HepG2 (cell line): ENCODE measurements around the gene WDR43. TPM values are rescaled to one million over a fixed set of nuclear protein-coding genes. Genes with fewer than 3 reads are reported as not detected.

ENCODE experiments used
- FOSL2 ChIP-seq: sonication (generic); formaldehyde crosslinking; IDR thresholded peaks from 2 replicates; pipeline ENCODE4 v1.4.0; 2020; ENCODE audit warnings: missing genetic modification reagents
- HNF4A ChIP-seq: sonication (generic); formaldehyde crosslinking; IDR thresholded peaks from 2 replicates; pipeline ENCODE4 v1.4.0; 2020; ENCODE audit warnings: missing genetic modification reagents
- KLF9 ChIP-seq: IDR thresholded peaks from 2 replicates; pipeline ENCODE4 v1.6.1; 2016; ENCODE audit warnings: low read depth
- MIER2 ChIP-seq: IDR thresholded peaks from 2 replicates; pipeline ENCODE4 v1.6.1; 2016; ENCODE audit warnings: missing biosample characterization, missing genetic modification reagents
- NR2F1 ChIP-seq, 2 experiments: fragments of 450-650 bp in 1 of 2; formaldehyde crosslinking in 1 of 2; IDR thresholded peaks; 2 replicates each; pipeline versions ENCODE4 v1.5.0 to v1.6.1; 2016 to 2020; ENCODE audit warnings: mild to moderate bottlenecking in 1 of 2, missing compliant biosample characterization in 1 of 2, missing genetic modification reagents in 1 of 2, moderate library complexity in 1 of 2
- SAFB2 ChIP-seq: sonication (generic); formaldehyde crosslinking; IDR thresholded peaks from 2 replicates; pipeline ENCODE4 v1.5.1; 2020; ENCODE audit warnings: missing genetic modification reagents, low read depth, mild to moderate bottlenecking, borderline replicate concordance
- SMARCC2 ChIP-seq: fragments of 450-650 bp; IDR thresholded peaks from 2 replicates; pipeline ENCODE4 v1.6.1; 2017; ENCODE audit warnings: antibody characterized with exemption, mild to moderate bottlenecking
- ZFY ChIP-seq: sonication (generic); formaldehyde crosslinking; IDR thresholded peaks from 2 replicates; pipeline ENCODE4 v1.4.0; 2020; ENCODE audit warnings: missing genetic modification reagents
- ZIK1 ChIP-seq: sonication (generic); formaldehyde crosslinking; IDR thresholded peaks from 2 replicates; pipeline ENCODE4 v1.5.0; 2020; ENCODE audit warnings: mild to moderate bottlenecking, low read depth, missing genetic modification reagents, borderline replicate concordance
- ZNF121 ChIP-seq: sonication (generic); formaldehyde crosslinking; IDR thresholded peaks from 2 replicates; pipeline ENCODE4 v1.5.0; 2020; ENCODE audit warnings: mild to moderate bottlenecking, missing genetic modification reagents
- ZNF205 ChIP-seq: IDR thresholded peaks from 2 replicates; pipeline ENCODE4 v1.6.1; 2018; ENCODE audit warnings: missing biosample characterization, missing genetic modification reagents
- ZNF430 ChIP-seq: sonication (generic); formaldehyde crosslinking; IDR thresholded peaks from 2 replicates; pipeline ENCODE4 v1.9.0; 2021; ENCODE audit warnings: mild to moderate bottlenecking, missing genetic modification reagents
- ZNF501 ChIP-seq: sonication (generic); formaldehyde crosslinking; IDR thresholded peaks from 2 replicates; pipeline ENCODE4 v1.5.1; 2020; ENCODE audit warnings: mild to moderate bottlenecking, moderate library complexity, missing genetic modification reagents
- ZNF530 ChIP-seq: sonication (generic); formaldehyde crosslinking; IDR thresholded peaks from 2 replicates; pipeline ENCODE4 v1.5.0; 2020; ENCODE audit warnings: low read depth, mild to moderate bottlenecking, missing genetic modification reagents
- ZNF644 ChIP-seq: IDR thresholded peaks from 2 replicates; pipeline ENCODE4 v1.6.1; 2016; ENCODE audit warnings: low read depth
- ZNF652 ChIP-seq: IDR thresholded peaks from 2 replicates; pipeline ENCODE4 v1.6.1; 2016; ENCODE audit warnings: low read depth, borderline replicate concordance
- ZNF772 ChIP-seq: sonication (generic); formaldehyde crosslinking; IDR thresholded peaks from 2 replicates; pipeline ENCODE4 v1.5.0; 2020; ENCODE audit warnings: mild to moderate bottlenecking, missing genetic modification reagents
- ZNF883 ChIP-seq: sonication (generic); formaldehyde crosslinking; IDR thresholded peaks from 2 replicates; pipeline ENCODE4 v1.5.1; 2020; ENCODE audit warnings: mild to moderate bottlenecking, missing genetic modification reagents; ENCODE audit errors: not compliant biosample characterization
- ZSCAN22 ChIP-seq: sonication (generic); formaldehyde crosslinking; IDR thresholded peaks from 2 replicates; pipeline ENCODE4 v1.4.0; 2020; ENCODE audit warnings: mild to moderate bottlenecking, missing genetic modification reagents
- polyA plus RNA-seq, 8 experiments: library from polyadenylated mRNA; depleted of rRNA in 3 of 8; stranded (reverse) in 7 of 8; unstranded in 1 of 8; fragments of >200 nt; fragmentation: Illumina TruSeq in 4 of 8; extraction: Trizol in 4 of 8; gene quantifications; 2 replicates each; pipeline versions ENCODE4 v1.2.1 to v1.2.3, GENCODE V29; 2011 to 2016; ENCODE audit warnings: low read depth in 4 of 8, missing spikeins in 1 of 8, mixed read lengths in 1 of 8; ENCODE audit not compliant: insufficient read depth in 1 of 8
- total RNA-seq, 5 experiments: library from RNA; depleted of rRNA; stranded (reverse); fragments of >200 nt; fragmentation: Illumina TruSeq; extraction: Trizol; gene quantifications; 2 replicates each; pipeline ENCODE4 v1.2.3, GENCODE V29; 2016; ENCODE audit warnings: low read depth in 1 of 5
- TF ChIP-seq, protein P1 (sequence below): IDR thresholded peaks from 2 replicates; pipeline ENCODE4 v1.6.1; 2016; ENCODE audit warnings: low read depth, missing genetic modification reagents, missing compliant biosample characterization
- TF ChIP-seq, protein P2 (sequence below), 2 experiments: fragments of 450-650 bp in 1 of 2; sonication (generic) in 1 of 2; formaldehyde crosslinking; IDR thresholded peaks; 2 replicates each; pipeline versions ENCODE4 v1.5.0 to v1.8.0; 2020 to 2022; ENCODE audit warnings: mild to moderate bottlenecking in 1 of 2, missing genetic modification reagents in 1 of 2

The WDR43 gene
- total and polyA plus RNA-seq, 2 of the 13 experiments (the other 11 are each of a cell fraction or from before 2014, with no cell fraction given): 121 to 167 TPM

DNA sequence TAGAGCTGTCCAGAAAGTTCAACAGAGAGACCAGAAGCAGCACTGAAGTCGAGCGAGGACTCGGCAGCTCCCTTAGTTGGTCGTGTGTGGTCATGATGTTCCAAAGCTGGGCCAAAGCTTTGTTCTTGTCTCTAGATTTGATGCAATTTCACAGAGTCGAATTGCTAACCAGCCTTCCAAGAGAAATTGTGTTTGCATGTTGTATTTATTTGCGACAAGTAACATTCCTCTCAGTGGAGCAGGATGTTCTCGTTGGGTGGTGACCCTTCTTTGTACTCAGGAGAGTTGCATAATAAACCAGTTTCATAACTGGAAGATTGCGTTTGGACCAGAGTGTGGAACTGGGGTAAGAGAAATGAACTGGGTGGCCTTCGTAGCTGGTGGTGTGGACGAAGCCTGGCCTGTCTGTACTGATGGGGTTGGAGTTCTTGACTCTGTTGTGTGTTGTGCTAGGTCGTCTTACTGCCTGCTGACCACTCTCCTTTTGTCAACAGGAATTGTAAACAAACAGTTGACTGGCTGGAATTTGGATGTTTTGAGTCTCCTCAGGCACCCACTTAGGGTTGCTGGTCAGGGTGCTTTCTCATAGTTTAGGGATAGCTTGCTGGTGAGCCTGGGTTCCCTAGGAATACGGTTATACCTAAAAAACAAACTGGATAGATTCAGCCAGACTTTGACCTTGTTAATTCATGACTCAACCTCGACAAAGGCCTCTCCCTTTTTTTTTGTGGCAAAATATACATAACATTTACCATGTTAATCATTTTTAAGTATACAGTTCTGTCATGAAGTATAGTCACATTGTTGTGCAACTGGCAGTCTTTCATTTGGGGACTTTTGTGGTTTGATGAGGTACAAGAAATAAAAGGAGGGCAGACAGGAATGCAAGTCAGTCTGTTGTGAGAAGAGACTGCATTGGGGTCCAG lies 57.7 kb downstream of the WDR43 start (continued):
- TF ChIP-seq ZNF772: peak; percentile 79; the same call in 1 of the 2 replicates
- TF ChIP-seq ZSCAN22 (CRISPR knock-in tag): no peak
- no peak for TF ChIP-seq SAFB2 (CRISPR knock-in tag)
- peak in 1 of 2 experiments; percentile 43; a peak in 1 of 4 replicates for TF ChIP-seq NR2F1 (CRISPR knock-in tag; IDR thresholded peaks at IDR 0.05)
- peak; percentile 62; the same call in 1 of the 2 replicates for TF ChIP-seq ZNF501 (CRISPR knock-in tag)
- TF ChIP-seq ZFY (CRISPR knock-in tag): peak; percentile 27; the same call in 1 of the 2 replicates
- peak; percentile 99 for TF ChIP-seq ZNF644 (CRISPR knock-in tag)
- no peak for TF ChIP-seq SMARCC2
- TF ChIP-seq ZNF430 (CRISPR knock-in tag): 0 out of 2 replicates have a peak, but pooled peaks have one; percentile 30
- peak; percentile 18; the same call in 1 of the 2 replicates for TF ChIP-seq ZNF652
- peak; percentile 72 for TF ChIP-seq HNF4A (CRISPR knock-in tag)
- peak; percentile 33 for TF ChIP-seq ZNF883 (CRISPR knock-in tag)
- 0 out of 2 replicates have a peak, but pooled peaks have one; percentile 26 for TF ChIP-seq ZIK1
- TF ChIP-seq, protein P1, sequence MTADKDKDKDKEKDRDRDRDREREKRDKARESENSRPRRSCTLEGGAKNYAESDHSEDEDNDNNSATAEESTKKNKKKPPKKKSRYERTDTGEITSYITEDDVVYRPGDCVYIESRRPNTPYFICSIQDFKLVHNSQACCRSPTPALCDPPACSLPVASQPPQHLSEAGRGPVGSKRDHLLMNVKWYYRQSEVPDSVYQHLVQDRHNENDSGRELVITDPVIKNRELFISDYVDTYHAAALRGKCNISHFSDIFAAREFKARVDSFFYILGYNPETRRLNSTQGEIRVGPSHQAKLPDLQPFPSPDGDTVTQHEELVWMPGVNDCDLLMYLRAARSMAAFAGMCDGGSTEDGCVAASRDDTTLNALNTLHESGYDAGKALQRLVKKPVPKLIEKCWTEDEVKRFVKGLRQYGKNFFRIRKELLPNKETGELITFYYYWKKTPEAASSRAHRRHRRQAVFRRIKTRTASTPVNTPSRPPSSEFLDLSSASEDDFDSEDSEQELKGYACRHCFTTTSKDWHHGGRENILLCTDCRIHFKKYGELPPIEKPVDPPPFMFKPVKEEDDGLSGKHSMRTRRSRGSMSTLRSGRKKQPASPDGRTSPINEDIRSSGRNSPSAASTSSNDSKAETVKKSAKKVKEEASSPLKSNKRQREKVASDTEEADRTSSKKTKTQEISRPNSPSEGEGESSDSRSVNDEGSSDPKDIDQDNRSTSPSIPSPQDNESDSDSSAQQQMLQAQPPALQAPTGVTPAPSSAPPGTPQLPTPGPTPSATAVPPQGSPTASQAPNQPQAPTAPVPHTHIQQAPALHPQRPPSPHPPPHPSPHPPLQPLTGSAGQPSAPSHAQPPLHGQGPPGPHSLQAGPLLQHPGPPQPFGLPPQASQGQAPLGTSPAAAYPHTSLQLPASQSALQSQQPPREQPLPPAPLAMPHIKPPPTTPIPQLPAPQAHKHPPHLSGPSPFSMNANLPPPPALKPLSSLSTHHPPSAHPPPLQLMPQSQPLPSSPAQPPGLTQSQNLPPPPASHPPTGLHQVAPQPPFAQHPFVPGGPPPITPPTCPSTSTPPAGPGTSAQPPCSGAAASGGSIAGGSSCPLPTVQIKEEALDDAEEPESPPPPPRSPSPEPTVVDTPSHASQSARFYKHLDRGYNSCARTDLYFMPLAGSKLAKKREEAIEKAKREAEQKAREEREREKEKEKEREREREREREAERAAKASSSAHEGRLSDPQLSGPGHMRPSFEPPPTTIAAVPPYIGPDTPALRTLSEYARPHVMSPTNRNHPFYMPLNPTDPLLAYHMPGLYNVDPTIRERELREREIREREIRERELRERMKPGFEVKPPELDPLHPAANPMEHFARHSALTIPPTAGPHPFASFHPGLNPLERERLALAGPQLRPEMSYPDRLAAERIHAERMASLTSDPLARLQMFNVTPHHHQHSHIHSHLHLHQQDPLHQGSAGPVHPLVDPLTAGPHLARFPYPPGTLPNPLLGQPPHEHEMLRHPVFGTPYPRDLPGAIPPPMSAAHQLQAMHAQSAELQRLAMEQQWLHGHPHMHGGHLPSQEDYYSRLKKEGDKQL (CRISPR knock-in tag): 0 out of 2 replicates have a peak, but pooled peaks have one; percentile 13
- peak; percentile 60; the same call in 1 of the 2 replicates for TF ChIP-seq MIER2 (CRISPR knock-in tag)
- 0 out of 2 replicates have a peak, but pooled peaks have one; percentile 32 for TF ChIP-seq ZNF205
- no peak for TF ChIP-seq ZNF530 (CRISPR knock-in tag)
- TF ChIP-seq KLF9 (CRISPR knock-in tag): no peak
- 0 out of 2 replicates have a peak, but pooled peaks have one; percentile 29 for TF ChIP-seq ZNF121
- TF ChIP-seq FOSL2 (CRISPR knock-in tag): peak; percentile 61; the same call in 1 of the 2 replicates
- TF ChIP-seq, protein P2, sequence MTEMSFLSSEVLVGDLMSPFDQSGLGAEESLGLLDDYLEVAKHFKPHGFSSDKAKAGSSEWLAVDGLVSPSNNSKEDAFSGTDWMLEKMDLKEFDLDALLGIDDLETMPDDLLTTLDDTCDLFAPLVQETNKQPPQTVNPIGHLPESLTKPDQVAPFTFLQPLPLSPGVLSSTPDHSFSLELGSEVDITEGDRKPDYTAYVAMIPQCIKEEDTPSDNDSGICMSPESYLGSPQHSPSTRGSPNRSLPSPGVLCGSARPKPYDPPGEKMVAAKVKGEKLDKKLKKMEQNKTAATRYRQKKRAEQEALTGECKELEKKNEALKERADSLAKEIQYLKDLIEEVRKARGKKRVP (CRISPR knock-in tag; IDR thresholded peaks at IDR 0.05): peak in 1 of 2 experiments; percentile 92; a peak in 2 of 4 replicates
